Measurements from ENCODE around the gene RNASEH2C. TPM values are rescaled to one million over a fixed set of nuclear protein-coding genes. Genes with fewer than 3 reads are reported as not detected.
A peak's percentile ranks its signal among the peaks of the same experiment; 100 is the strongest.
"Not testable (repeated sequence)": the region's sequence is repeated elsewhere in the genome, so short reads cannot be mapped to it uniquely, and the experiment has no call there.

RNASEH2C gene
- total RNA-seq, 1 donor from 2014 or later = 42.5 TPM

DNA sequence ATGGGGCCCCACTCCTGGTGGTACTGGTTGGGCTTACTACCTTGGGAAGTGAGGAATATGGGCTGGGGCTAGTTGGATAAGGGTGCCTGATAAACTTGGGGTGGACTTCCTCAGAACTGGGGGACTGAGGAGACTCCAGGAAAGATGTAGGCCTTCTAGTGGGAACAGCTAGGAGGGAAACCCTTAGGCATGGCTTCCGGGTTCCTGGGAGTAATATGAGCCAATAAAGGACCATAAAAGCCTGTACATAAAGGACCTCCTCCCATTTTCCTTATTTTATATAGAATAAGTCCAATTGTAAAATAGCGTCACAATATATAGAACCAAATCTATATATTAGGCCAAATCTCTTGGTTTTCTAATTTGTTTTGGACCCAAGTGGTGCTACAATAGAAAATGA, 18.4 kb upstream of the RNASEH2C start:
- no peak overlapping the region for H3K27ac ChIP-seq
- H3K27me3 ChIP-seq = no peaks in the 10 kb centered on the region
- DNase-seq (no peak), ATAC-seq (no peak)
- no peaks in the 10 kb centered on the region for H3K4me1 ChIP-seq
- TF ChIP-seq, protein P1, sequence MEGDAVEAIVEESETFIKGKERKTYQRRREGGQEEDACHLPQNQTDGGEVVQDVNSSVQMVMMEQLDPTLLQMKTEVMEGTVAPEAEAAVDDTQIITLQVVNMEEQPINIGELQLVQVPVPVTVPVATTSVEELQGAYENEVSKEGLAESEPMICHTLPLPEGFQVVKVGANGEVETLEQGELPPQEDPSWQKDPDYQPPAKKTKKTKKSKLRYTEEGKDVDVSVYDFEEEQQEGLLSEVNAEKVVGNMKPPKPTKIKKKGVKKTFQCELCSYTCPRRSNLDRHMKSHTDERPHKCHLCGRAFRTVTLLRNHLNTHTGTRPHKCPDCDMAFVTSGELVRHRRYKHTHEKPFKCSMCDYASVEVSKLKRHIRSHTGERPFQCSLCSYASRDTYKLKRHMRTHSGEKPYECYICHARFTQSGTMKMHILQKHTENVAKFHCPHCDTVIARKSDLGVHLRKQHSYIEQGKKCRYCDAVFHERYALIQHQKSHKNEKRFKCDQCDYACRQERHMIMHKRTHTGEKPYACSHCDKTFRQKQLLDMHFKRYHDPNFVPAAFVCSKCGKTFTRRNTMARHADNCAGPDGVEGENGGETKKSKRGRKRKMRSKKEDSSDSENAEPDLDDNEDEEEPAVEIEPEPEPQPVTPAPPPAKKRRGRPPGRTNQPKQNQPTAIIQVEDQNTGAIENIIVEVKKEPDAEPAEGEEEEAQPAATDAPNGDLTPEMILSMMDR (IDR thresholded peaks at IDR 0.05) = no peak
- no peaks in the 10 kb centered on the region for H3K36me3 ChIP-seq
- intact Hi-C loops (cut with DNase I) = no loop called here
- H3K4me3 ChIP-seq = no peak overlapping the region
- H3K9me3 ChIP-seq = no peaks in the 10 kb centered on the region

DNA sequence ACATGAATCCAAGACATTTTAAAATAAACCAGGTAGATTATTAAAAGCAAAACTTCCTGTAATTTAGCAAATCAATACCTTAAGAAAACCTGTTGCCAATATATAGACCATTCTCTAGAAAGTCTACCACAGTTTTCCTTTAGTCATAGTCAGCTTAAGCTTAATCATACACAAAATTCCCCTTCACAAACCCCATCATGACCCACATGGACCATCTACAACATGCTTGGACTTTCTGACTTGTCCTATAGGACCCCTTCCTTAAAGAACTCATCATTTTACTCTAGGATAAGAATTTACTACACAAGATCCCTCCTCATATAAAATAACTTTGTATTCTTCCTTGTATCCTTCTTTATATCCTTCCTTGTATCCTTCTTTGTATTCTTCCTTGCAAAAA, 16.2 kb upstream of the RNASEH2C start:
- ATAC-seq = no peak
- Histone ChIP-seq H3K4me1 (no peaks in the 10 kb centered on the region), H3K27me3 (no peaks in the 10 kb centered on the region), H3K36me3 (no peaks in the 10 kb centered on the region), H3K9me3 (no peaks in the 10 kb centered on the region), H3K4me3 (no peak overlapping the region), H3K27ac (no peak overlapping the region)
- TF ChIP-seq, protein P1 (IDR thresholded peaks at IDR 0.05) = no peak
- no peak for DNase-seq
- intact Hi-C loops (cut with DNase I) = no loop called here

DNA sequence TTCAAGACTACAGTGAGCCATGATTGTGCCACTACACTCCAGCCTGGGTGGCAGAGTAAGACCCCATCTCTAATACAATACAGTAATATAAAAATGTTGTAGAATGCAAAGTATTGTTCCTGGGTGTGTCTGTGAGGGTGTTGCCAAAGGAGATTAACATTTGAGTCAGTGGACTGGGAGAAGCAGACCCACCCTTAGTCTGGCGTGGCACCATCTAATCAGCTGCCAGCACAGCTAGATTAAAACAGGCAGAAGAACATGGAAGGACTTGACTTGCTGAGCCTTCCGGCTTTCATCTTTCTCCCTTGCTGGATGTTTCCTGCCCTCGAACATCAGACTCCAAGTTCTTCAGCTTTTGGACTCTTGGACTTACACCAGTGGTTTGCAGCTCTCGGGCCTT, 14.5 kb upstream of the RNASEH2C start:
- H3K27ac ChIP-seq; ATAC-seq; intact Hi-C loops (cut with DNase I); H3K4me3 ChIP-seq; H3K9me3 ChIP-seq; H3K4me1 ChIP-seq; H3K27me3 ChIP-seq; H3K36me3 ChIP-seq; DNase-seq: not testable (repeated sequence)

DNA sequence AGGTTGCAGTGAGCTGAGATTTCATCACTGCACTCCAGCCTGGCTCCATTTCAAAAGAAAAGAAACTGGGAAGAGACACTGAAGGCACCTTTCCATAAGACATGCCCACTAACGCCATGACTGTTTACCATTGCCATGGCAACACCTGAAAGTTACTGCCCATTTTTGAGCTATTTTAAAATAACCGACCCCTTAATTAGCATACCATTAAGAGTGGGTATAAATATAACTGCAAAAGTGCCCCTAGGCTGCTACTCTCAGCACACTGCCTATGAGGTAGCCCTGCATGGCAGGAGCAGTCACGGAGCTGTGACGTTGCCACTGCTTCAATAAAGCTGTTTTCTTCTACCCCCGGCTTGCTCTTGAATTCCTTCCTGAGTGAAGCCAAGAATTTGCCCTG, 9.9 kb upstream of the RNASEH2C start:
- DNase-seq (no peak), ATAC-seq (no peak)
- H3K4me1 ChIP-seq = no peaks in the 10 kb centered on the region
- intact Hi-C loops (cut with DNase I) = no loop called here
- TF ChIP-seq, protein P1 (IDR thresholded peaks at IDR 0.05) = no peak
- no peak overlapping the region for H3K27ac ChIP-seq
- H3K36me3 ChIP-seq = no peaks in the 10 kb centered on the region
- H3K9me3 ChIP-seq = no peaks in the 10 kb centered on the region
- H3K4me3 ChIP-seq = no peak overlapping the region
- no peaks in the 10 kb centered on the region for H3K27me3 ChIP-seq

DNA sequence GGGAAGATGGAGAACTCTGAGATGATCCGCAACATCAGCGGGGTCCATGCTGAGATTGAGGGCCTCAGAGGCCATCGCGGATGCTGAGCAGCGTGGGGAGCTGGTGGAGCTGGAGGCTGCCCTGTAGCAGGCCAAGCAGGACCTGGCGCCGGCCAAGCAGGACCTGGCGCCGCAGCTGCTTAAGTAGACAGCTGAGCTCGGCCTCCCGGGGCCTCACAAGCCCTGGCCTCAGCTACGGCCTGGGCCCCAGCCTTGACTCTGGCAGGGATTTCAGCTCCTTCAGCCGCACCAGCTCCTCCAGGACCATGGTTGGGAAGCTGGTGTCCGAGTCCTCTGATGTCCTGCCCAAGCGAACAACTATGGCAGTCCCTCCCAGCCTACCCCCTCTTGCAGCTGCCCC, 7.3 kb upstream of the RNASEH2C start:
- Histone ChIP-seq H3K27ac (no peak overlapping the region), H3K27me3 (no peaks in the 10 kb centered on the region), H3K4me1 (no peaks in the 10 kb centered on the region), H3K36me3 (no peaks in the 10 kb centered on the region), H3K4me3 (no peak overlapping the region), H3K9me3 (no peaks in the 10 kb centered on the region)
- no peak for DNase-seq
- no peak for ATAC-seq
- intact Hi-C loops (cut with DNase I) = no loop called here
- TF ChIP-seq, protein P1 (IDR thresholded peaks at IDR 0.05) = no peak

DNA sequence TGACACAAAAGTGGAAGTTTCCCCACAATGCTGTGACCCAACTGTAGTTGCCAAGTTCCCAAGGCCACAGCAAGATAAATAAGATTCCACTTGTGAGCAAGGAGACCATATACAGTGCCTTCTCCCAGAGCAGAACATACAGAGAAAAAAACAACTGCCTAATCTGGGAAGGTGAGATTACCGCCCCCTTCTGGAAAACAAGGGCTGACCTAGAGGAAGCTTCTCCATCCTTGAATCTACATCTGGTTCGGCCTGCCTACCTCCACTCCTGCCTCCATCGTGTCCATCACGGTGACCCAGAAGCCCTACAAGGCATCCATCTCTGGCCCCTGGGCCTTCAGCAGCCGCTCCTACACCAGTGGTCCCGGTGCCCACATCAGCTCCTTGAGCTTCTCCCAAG, 6.1 kb upstream of the RNASEH2C start:
- Histone ChIP-seq H3K27me3 (no peaks in the 10 kb centered on the region), H3K36me3 (no peaks in the 10 kb centered on the region), H3K9me3 (no peaks in the 10 kb centered on the region), H3K4me3 (no peak overlapping the region), H3K27ac (no peak overlapping the region), H3K4me1 (no peaks in the 10 kb centered on the region)
- peak; percentile 34 for ATAC-seq
- intact Hi-C loops (cut with DNase I) = no loop called here
- TF ChIP-seq, protein P1 (IDR thresholded peaks at IDR 0.05) = no peak
- DNase-seq = no peak
